ENCODE measurements around the gene SNAPC5. TPM values are rescaled to one million over a fixed set of nuclear protein-coding genes. Genes with fewer than 3 reads are reported as not detected.
A peak's percentile ranks its signal among the peaks of the same experiment; 100 is the strongest.

SNAPC5 gene
- total RNA-seq (2022) (47.6 and 52.1 TPM in 2 replicates), Bru-seq, nascent RNA (percentile 87 among the genes with signal in this experiment), BruChase-seq, experiment 1, labeled RNA remaining after a 6-hour chase (percentile 89 among the genes with signal in this experiment), BruChase-seq, experiment 2, labeled RNA remaining after a 2-hour chase (percentile 86 among the genes with signal in this experiment)
- long read RNA-seq, transcript SNAPC5-205 (4 exons, 920 nt), result minor isoform, 5 of 125 reads
- long read RNA-seq, transcript SNAPC5-206 (3 exons, 1,069 nt), result minor isoform, 5 of 125 reads
- long read RNA-seq, transcript SNAPC5-202 (3 exons, 1,002 nt), result major isoform, 92 of 125 reads
- long read RNA-seq, transcript SNAPC5-201 (2 exons, 794 nt), result minor isoform, 13 of 125 reads
- long read RNA-seq, partial matches to known transcripts, result 0 of 125 reads
- long read RNA-seq, other reads (novel, unspliced or antisense), result 6 of 125 reads

GRCh38 chr15:66497502-66498455 is at the start of gene SNAPC5:
Gene SNAPC5 (minus strand): TSS chr15:66497762. CDS start chr15:66497731, 31 bp downstream.
- intact Hi-C loops (cut with micrococcal nuclease; ENCODE audit: unreplicated experiment), result loop anchor here (1.0 kb wide), 1 partner anchor 111 kb away; the partner anchor contains the start of gene MAP2K1
- Mint-ChIP-seq H3K4me3 (ENCODE audit: low read depth, unreplicated experiment) (peak within 1 kb of the TSS; percentile 91), H3K36me3 (ENCODE audit: insufficient read depth, unreplicated experiment) (peaks cover 84% of the 10 kb centered on the region), H3K27me3 (ENCODE audit: unreplicated experiment) (no peaks in the 10 kb centered on the region), H3K27ac (ENCODE audit: unreplicated experiment) (peak within 1 kb of the TSS; percentile 93), H3K9me3 (ENCODE audit: low read depth, unreplicated experiment) (no peaks in the 10 kb centered on the region), H3K4me1 (ENCODE audit: low read depth, unreplicated experiment) (peaks cover 34% of the 10 kb centered on the region)
- no TSS peak for BruUV-seq (replicated peaks)
- peak; percentile 99 for DNase-seq
- TF ChIP-seq CTCF (IDR thresholded peaks at IDR 0.05; ENCODE audit: unreplicated experiment), result peak; percentile 96
- CTCF ChIA-PET, result interaction anchor here (0.6 to 2.5 kb wide), 10 partner anchors 17 to 203 kb away, joined by 3 to 21 read pairs (median 4); partner anchors contain the start of gene MAP2K1

GRCh38 chr15:66545255-66545654 is 47.7 kb upstream of the SNAPC5 start:
- TF ChIP-seq CTCF (IDR thresholded peaks at IDR 0.05; ENCODE audit: unreplicated experiment), result no peak
- H3K27me3 Mint-ChIP-seq (ENCODE audit: unreplicated experiment), result no peaks in the 10 kb centered on the region
- CTCF ChIA-PET, result no interaction called here
- DNase-seq, result no peak
- intact Hi-C loops (cut with micrococcal nuclease; ENCODE audit: unreplicated experiment), result no loop called here
- H3K36me3 Mint-ChIP-seq (ENCODE audit: insufficient read depth, unreplicated experiment), result peaks cover 4% of the 10 kb centered on the region
- H3K4me3 Mint-ChIP-seq (ENCODE audit: low read depth, unreplicated experiment), result no peak overlapping the region
- H3K27ac Mint-ChIP-seq (ENCODE audit: unreplicated experiment), result no peak overlapping the region
- H3K4me1 Mint-ChIP-seq (ENCODE audit: low read depth, unreplicated experiment), result no peaks in the 10 kb centered on the region
- no TSS peak for BruUV-seq (replicated peaks)
- no peaks in the 10 kb centered on the region for H3K9me3 Mint-ChIP-seq (ENCODE audit: low read depth, unreplicated experiment)

GRCh38 chr15:66542896-66543295 is 45.3 kb upstream of the SNAPC5 start:
- Mint-ChIP-seq H3K27me3 (ENCODE audit: unreplicated experiment) (no peaks in the 10 kb centered on the region), H3K9me3 (ENCODE audit: low read depth, unreplicated experiment) (no peaks in the 10 kb centered on the region), H3K36me3 (ENCODE audit: insufficient read depth, unreplicated experiment) (no peaks in the 10 kb centered on the region), H3K27ac (ENCODE audit: unreplicated experiment) (no peak overlapping the region), H3K4me1 (ENCODE audit: low read depth, unreplicated experiment) (no peaks in the 10 kb centered on the region), H3K4me3 (ENCODE audit: low read depth, unreplicated experiment) (no peak overlapping the region)
- CTCF ChIA-PET, result no interaction called here
- no peak for DNase-seq
- TF ChIP-seq CTCF (IDR thresholded peaks at IDR 0.05; ENCODE audit: unreplicated experiment), result no peak
- no TSS peak for BruUV-seq (replicated peaks)
- intact Hi-C loops (cut with micrococcal nuclease; ENCODE audit: unreplicated experiment), result no loop called here

- Mint-ChIP-seq H3K9me3 (ENCODE audit: low read depth, unreplicated experiment) (no peaks in the 10 kb centered on the region), H3K4me1 (ENCODE audit: low read depth, unreplicated experiment) (no peaks in the 10 kb centered on the region), H3K4me3 (ENCODE audit: low read depth, unreplicated experiment) (no peak overlapping the region), H3K27ac (ENCODE audit: unreplicated experiment) (no peak overlapping the region), H3K36me3 (ENCODE audit: insufficient read depth, unreplicated experiment) (peaks cover 6% of the 10 kb centered on the region), H3K27me3 (ENCODE audit: unreplicated experiment) (no peaks in the 10 kb centered on the region)
- TF ChIP-seq CTCF (IDR thresholded peaks at IDR 0.05; ENCODE audit: unreplicated experiment), result no peak
- CTCF ChIA-PET, result interaction anchor here (0.6 kb wide), 1 partner anchor 463 kb away, joined by 3 read pairs; no protein-coding TSS in a partner anchor
- BruUV-seq (replicated peaks), result no TSS peak
- no peak for DNase-seq
- intact Hi-C loops (cut with micrococcal nuclease; ENCODE audit: unreplicated experiment), result no loop called here
These were observed 37.5 kb upstream of the SNAPC5 start for GRCh38 chr15:66535056-66535455.

Measured in Calu3 (cell line).